ENCODE results near the gene RNH1.

RNH1 gene

DNA sequence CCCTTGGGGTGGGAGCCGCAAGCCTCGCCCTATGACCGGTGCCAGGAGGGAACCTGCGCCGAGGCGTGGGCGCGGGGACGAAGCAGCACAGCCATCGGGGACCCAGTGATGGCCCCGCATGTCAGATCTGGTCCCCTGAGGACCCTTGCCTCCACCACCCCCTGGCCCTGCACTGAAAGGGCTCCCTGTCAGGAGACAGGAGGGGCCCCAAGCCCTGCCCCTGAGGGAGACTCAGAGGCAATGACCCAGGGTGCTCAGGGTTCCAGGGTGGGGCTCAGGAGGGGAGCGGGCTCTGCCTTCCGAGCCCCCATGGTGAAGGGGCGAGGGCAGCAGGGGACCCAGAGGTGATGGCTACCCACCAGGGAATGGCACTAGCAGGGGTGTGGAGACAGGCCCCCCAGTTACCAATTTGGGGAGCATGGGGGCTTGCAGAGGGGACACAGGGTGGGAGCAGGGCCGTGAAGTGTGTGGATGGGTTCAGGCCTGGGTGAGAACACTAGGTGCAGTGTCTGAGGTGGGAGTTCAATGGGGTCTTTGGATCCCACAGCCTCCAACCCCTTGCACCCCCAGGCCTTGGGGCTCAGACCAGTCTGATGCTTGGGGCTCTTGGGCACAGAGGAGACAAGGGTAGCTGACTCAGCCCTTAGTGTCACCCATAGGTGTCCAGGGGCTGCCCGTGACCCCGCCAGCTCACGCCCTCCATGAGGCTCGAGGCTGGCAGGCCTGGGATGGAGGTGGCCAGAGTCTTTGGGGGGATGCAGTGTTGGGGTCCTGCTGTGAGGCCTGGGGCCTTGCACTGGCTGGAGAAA, 30.8 kb upstream of the RNH1 start:
- no peak for FAIRE-seq

DNA sequence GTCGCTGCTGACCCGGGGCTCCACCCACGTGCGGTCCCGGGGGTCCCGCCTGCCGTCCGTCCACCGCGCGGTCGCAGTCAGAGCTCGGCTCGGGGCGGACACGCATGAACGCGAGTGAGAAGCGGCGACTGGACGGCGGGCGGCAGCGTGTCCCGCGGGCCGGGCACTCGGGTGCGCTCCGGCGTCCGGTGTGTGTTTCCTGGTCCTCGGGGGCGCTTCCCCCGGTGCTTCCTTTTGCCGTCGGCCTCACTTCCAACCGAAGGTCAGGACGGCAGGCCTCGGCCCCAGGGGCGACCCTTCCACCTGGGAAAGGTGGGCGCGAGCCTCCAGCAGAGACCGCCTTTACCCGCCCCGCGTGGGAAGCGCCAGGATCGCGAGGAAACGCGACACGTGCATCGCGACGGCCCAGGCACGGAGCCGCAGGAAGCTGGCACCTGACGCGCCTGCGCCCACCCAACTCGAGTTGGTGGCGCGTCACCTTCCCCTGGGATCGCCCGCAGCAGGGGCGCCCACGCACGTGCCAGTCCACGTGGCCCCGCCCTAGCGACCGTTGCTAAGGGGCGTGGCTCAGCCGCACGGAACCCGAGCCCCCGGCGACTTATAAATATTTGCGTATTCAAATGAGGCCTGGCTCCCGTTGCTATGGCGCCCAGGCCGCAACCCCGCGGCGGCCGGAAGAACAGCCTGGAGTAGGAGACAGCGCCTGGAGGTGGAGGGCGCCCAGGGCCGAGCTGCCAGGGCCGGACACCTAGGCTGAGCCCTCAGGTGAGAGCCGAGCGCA, 30.0 kb upstream of the RNH1 start, which contains the start of gene LRRC56:
Gene LRRC56 (plus strand): TSS at position 687 of the 781 bp plus-strand sequence. CDS start 3,158 bp downstream, outside the sequence.
- DNase-seq (ENCODE audit: insufficient read length, low spot score) = no peak
- no peak for FAIRE-seq

More for the DNA sequence above, 30.8 kb upstream of the RNH1 start:
- DNase-seq (ENCODE audit: insufficient read length, low spot score) = no peak

DNA sequence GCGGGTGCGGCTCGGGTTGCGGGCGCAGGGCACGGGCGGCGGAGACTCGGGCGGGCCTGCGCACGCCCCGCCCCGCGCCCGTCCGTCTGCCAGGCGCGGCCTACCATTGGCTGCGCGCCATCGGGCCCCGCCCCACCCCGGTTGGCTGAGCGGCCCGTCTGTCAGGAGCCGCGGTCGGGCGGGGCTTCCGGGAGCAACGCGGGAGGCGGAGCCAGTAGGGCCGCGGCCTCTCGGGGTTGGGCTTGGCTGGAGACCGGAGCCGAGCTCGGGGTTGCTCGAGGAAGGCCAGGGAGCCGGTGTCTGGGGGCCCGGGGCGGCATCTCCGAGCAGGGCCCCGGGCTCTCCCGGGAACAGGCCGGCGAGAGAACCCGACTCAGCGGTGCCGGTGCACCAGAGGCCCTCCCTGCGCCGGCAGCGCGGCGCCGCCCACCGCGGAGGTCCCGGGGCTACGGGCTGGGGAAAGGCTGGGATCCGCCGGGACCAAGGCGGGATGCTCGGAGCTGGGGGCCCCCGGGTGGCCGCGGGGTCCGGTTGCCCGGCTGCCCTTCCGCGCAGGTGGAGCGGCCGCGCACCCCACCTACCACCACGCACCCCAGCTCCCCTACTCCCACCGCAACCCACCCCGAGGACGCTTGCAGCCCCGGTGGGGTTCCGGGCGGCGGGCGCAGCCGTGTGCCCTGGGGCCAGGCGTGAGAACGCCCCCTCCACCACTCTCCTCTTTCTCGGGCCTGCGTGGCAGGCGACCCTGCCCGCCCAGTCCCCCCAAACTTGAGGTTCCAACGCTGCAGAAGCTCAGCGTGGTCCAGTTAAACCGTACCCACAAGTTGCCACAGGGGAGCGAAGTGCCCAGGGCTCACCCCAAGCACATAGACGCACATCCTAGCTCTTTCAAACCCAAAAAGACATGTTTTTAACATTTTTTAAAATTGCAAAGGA, 28.7 kb upstream of the RNH1 start, which contains the start of gene HRAS:
Gene HRAS (minus strand): TSS at position 58 of the 936 bp plus-strand sequence.
- FAIRE-seq = peak; percentile 98
- DNase-seq (ENCODE audit: insufficient read length, low spot score) = peak; percentile 98

DNA sequence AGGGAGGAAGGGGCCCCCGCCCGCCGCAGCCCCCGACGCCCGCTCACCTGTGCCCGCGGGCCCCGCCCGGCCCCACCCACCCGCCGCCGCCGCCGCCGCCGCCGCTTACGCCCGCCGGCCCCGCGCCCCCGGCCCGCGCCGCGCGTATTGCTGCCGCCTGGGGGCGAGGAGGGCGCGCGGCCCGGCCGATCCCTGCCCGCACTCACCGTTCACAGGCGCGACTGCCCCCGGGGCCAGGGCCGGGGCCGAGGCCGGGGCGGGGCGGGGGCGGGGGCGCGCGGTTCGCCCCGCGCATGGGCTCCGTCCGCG, 28.1 kb upstream of the RNH1 start:
- FAIRE-seq (no peak), DNase-seq (ENCODE audit: insufficient read length, low spot score) (no peak)

DNA sequence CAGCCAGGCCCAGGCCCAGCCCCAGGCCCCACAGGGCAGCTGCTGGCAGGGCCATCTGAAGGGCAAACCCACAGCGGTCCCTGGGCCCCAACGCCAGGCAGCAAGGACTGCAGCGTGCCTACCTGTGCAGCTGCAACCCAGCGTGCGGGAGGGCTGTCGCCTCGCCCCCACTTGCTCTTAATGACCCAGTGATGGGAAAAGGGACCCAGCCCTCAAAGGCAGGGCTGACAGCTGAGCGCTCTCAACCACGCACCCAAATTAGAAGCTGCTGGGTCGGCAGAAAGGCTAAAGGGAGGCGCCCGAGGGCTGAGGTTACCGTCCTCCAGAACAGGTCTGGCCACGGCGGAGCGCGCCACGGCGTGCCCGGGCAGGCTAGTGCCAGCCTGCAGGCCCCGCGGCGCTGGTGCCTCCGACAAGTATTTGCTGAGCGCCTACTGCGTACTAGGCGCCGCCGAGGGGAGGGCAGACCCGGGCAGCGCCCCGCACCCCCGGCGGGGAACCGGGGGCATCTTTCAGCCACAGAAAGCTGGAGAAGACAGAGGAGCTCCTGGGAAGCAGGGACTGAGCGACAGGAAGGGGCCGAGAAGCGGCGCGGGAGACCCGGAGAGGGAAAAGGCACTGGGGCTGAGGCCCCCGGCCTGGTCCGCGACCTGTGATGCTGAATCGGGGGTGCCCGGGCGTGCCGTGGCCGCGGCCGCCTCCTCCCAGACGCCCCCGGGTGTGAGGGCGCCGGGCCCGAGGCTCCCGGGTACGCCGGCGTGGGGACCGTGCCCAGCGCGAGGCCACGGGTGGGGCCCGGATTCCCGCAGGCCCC, 27.6 kb upstream of the RNH1 start:
- peak; percentile 40 for FAIRE-seq

DNA sequence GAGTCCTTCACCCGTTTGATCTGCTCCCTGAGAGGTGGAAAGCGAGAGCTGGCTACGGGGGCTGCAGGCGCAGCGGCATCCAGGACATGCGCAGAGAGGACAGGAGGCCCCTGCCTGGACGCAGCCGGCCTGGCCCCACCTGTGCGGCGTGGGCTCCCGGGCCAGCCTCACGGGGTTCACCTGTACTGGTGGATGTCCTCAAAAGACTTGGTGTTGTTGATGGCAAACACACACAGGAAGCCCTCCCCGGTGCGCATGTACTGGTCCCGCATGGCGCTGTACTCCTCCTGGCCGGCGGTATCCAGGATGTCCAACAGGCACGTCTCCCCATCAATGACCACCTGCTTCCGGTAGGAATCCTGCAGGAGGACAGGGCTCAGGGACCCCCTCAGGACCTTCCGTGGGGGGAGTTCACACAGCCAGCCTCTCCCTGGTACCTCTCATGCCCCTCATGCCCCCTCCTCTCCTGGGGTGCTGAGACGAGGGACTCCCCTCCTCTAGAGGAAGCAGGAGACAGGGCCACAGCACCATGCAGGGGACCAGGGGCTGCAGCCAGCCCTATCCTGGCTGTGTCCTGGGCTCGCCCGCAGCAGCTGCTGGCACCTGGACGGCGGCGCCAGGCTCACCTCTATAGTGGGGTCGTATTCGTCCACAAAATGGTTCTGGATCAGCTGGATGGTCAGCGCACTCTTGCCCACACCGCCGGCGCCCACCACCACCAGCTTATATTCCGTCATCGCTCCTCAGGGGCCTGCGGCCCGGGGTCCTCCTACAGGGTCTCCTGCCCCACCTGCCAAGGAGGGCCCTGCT, 26.7 kb upstream of the RNH1 start:
- peak; percentile 20 for FAIRE-seq
- no peak for DNase-seq (ENCODE audit: insufficient read length, low spot score)

More for the DNA sequence above, 27.6 kb upstream of the RNH1 start:
- no peak for DNase-seq (ENCODE audit: insufficient read length, low spot score)

DNA sequence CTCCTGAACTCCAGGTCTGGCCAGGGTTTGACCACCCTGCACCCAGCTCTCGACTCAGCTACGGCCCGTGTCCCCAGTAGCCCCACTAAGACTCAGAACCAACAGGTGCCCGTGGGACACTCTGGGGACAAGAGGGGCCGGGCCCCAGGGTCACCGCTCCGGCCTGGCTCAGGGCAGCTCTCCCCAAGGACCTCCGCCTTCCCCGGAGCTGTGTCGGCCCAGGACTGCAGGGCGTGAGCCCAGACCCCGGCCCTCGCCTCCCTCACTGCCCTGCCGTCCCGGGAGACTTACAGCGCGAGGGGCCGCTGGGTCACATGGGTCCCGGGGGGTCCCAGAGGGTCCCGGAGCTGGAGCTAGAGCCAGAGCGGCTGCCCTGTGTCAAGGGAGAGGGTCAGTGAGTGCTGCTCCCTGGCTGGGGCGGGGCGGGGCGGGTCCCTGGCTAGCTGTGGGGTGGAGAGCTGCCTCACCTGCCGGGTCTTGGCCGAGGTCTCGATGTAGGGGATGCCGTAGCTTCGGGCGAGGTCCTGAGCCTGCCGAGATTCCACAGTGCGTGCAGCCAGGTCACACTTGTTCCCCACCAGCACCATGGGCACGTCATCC, 26.0 kb upstream of the RNH1 start:
- DNase-seq (ENCODE audit: insufficient read length, low spot score) (no peak), FAIRE-seq (no peak)

DNA sequence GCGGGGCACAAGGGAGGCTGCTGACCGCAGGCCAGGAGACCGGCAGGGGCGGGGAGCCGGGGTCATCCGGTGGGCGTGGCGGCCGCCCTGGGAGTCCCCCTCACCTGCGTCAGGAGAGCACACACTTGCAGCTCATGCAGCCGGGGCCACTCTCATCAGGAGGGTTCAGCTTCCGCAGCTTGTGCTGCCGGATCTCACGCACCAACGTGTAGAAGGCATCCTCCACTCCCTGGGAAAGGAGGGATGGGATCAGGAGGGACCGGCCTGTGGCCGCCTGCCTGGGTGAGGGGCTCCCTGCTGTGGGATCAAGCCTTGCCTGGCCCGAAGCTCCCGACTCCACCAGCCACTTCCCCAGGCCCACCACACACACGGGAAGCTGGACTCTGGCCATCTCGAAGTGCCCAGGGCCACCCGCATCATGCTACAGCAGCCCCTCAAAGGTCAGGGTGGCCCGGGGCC, 25.5 kb upstream of the RNH1 start:
- DNase-seq (ENCODE audit: insufficient read length, low spot score) = no peak
- no peak for FAIRE-seq

DNA sequence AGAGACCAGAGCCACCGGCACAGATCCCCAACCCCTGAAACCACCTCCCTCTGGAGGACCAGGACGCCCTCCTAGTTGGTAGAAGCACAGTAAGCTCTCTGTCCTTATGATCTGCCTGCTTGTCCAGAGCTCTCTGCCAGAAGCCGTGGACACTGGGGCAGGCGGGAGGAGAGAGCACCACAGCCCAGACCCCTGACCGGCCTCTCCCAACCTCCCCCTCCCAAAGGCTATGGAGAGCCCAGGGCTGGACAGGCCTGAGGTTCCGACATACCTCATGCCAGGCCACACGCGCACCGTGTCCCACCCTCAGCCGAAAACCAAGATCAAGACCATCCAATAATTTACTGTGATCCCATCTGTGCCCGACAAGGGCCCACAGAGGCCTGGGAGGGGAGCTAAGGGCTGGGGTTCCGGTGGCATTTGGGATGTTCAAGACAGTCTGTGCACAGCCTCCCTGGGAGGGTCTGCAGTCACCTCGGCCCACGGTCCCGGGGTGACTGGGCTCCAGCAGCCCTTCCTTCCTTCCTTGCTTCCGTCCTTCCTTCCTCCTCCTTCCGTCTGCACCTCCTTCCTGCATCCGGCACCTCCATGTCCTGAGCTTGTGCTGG, 25.0 kb upstream of the RNH1 start:
- DNase-seq (ENCODE audit: insufficient read length, low spot score) (no peak), FAIRE-seq (no peak)

DNA sequence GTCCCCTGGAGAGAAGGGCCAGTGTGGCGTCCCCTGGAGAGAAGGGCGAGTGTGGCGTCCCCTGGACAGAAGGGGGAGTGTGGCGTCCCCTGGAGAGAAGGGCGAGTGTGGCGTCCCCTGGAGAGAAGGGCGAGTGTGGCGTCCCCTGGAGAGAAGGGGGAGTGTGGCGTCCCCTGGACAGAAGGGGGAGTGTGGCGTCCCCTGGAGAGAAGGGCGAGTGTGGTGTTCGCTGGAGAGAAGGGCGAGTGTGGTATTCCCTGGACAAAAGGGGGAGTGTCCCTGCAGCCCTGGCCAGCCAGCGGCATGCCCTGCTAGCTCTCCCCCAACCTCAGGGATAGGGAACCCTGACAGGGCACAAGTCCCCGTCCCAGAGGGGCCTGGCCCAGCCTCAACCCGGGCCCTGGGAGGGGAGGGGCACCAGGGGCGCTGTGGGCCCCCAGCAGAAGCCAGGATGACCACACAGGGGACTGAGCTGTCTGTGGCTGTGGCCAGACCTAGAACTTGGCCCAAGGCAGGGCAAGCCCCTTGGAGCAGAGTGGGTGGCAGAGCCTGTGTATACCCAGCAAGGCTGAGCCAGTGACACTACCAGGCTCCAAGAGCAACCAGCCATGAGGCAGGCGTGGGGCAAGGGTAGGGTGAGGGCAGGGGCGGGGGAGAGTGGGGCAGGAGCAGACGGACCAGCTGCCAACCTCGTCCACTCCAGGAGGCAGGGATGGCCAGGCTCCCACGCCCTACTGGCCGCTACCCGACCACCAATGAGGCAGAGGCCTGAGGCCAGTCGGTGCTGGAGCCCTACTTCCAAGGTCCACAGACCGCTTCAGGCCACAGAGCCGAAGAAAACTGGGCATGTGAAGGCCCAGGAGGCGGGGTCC, 24.2 kb upstream of the RNH1 start:
- DNase-seq (ENCODE audit: insufficient read length, low spot score) = no peak
- no peak for FAIRE-seq

DNA sequence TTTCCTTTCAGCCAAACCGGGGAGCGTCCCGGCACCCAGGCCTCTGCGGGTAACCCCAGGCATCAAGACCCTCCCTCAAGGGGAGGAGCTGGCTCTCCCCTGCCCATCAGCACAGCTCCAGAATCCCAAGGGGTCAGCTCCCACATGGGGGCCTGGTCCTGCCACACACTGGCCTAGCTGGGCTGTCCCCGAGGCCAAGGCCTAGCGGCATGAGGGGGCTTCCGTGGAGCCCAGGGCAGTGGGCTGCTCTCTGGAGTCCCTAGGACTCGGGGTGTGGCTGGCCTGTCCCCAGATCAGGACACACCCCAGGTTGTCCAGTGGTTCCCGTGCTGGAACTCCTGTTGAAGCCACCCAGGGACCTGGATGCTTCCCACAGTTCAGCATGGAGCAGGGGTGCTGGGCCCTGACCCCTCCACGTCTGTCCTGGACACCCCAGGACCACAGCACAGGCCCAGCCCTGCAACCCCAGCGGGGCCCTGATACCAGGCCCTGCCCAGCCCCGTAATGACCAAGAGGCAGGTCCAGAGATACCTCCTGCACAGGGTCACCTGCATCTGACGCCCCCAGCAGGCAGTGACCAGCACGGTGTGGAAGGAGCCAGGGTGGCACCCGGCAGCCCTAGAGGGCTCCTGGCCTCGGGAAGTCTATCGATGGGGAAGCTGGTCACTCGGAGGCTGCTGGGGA, 22.8 kb upstream of the RNH1 start:
- FAIRE-seq (no peak), DNase-seq (ENCODE audit: insufficient read length, low spot score) (no peak)

DNA sequence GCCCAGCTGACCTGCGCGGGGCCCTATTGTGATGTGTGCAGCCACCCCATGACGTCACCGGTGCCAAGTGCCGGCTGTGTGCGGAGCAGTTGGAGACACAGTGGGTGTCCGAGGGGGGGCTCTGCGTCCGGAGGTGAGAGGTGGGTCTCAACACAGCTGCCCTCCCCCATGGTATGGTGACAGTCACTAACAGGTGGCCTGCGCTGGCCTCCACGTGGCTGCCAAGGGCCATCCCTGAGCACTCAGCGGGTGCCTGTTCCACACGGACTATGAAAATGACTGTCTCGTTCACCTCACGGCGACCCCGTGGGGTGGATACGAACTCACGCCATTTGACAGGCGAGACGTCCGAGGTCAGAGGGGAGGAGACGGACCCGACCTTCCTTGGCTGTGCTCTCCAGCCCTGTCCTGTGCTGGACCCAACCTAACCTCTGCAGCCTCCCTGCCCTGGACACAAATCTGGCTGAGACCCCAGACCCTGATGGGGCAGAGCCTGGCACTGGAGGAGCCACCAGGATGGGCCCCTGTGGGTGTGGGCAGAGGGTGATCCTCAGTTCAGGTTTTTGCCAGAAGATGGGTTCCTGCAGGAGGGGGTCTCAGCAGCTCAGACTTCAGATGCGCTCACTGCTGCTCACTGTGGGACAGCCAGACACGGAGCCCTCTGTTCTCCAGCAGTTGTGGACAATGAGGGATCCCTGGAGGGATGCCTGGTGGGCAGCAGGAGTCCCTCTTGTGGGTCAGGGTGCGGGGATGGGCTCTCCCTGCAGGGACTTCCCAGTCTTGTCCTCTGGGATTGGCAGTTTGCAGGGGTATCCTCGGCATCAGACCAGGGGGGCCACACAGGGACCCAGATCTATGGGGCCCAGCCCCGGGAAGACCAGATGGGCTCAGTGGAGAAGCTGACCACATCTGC, 22.0 kb upstream of the RNH1 start:
- FAIRE-seq (no peak), DNase-seq (ENCODE audit: insufficient read length, low spot score) (no peak)

DNA sequence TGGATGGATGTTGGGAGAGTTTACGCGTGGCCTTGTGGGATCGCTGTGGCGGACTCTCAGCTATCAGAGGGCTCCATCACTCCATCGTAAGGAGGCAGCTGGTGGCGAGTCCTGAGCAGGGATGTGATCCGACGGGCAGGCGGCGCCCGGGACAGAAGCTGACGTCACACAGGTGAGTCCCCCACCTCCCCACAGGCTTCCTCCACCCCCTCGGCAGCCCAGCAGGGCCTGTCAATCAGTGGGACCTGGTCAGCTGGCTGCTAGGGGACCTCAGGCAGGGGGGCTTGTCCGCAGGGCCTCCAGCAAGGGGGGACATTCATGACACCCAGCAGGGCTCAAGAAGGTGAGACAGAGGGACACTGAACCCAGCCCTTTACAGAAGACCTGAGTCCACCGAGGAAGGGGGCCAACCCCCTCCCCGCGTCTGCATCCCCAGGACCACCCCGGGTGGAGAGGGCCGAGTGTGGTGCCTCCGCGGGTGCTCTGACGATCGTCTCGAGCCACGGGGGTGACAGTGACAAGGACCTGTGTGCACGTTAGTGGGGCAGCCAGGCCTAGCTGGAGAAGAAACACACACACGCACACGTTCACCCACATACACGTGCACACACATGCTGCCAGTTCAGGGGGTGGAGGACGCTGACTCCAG, 21.2 kb upstream of the RNH1 start:
- DNase-seq (ENCODE audit: insufficient read length, low spot score) (no peak), FAIRE-seq (peak; percentile 80)

DNA sequence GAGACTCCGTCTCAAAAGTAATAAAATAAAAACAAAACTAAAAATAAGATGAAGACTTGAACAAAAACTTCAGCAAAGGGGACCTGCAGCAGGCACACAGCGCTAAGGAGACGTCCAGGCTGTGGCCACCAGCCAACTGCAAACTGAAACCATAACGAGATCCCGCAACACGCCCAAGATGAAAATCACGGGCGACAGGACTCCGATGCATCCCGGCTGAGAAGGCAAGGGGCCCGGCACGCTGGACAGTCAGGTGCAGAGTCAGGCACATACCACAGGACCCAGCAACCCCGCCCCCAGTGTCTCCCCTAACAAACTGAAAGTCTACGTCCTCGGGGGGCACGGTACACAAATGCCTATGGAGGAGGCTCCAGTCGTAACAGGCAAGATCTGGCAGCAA, 19.1 kb upstream of the RNH1 start:
- DNase-seq (ENCODE audit: insufficient read length, low spot score) = no peak
- FAIRE-seq = no peak

DNA sequence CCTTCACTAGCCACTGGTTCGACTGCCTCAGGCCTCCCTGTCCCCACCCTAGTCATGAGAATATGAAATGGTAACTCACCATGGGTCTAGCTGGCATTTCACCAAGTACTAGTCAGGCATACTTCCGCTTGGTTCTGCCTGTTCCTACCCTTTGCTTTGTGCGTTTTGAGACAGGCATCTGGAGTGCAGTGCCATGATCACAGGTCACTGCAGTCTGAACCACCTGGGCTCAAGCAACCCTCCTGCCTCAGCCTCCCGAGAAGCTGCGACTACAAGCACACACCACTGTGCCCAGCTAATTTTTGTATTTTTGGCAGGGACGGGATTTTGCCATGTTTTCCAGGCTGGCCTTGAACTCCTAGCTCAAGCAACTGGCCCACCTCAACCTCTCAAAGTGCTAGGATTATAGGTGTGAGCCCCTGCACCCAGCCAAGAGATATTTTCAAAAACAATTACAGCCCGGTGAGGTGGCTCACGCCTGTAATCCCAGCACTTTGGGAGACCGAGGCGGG, 14.2 kb upstream of the RNH1 start:
- no peak for DNase-seq (ENCODE audit: insufficient read length, low spot score)
- no peak for FAIRE-seq
